ENCODE results near the gene CWC27.

GRCh38 chr5:64759960-64760660 lies 8.6 kb upstream of the CWC27 start:
- TF ChIP-seq POLR2AphosphoS5 (IDR thresholded peaks at IDR 0.05), result no peak
- TF ChIP-seq POLR2A (IDR thresholded peaks at IDR 0.05), result no peak

Measured in upper lobe of left lung (tissue), 4 donors.